Endothelial cell of umbilical vein (primary cell): ENCODE measurements around the gene DHCR7. TPM values are rescaled to one million over a fixed set of nuclear protein-coding genes. Genes with fewer than 3 reads are reported as not detected.

ENCODE experiments used
- Bru-seq: library from RNA; stranded (reverse); fragments of 400-500 nt; gene quantifications from one replicate; lab custom pipeline; 2021; lab: Mats Ljungman, UMichigan
- BruChase-seq, 2 experiments: library from RNA; stranded (reverse); fragments of 400-500 nt; gene quantifications; one replicate each; lab custom pipeline; 2021; lab: Mats Ljungman, UMichigan
- BruUV-seq: library from RNA; stranded (reverse); fragments of 400-500 nt; replicated peaks from 2 replicates; lab custom pipeline; 2021; lab: Mats Ljungman, UMichigan
- CTCF ChIA-PET: fragments of 300-600, 350-600 bp; sonication (Branson Sonifier 250); formaldehyde crosslinking; loops from one replicate; lab custom pipeline; 2021; ENCODE audit warnings: antibody characterized with exemption, inconsistent platforms; lab: Charles Lee
- POLR2A ChIA-PET: fragments of 300-600, 350-600 bp; sonication (Branson Sonifier 250); formaldehyde crosslinking; loops from one replicate; lab custom pipeline; 2021; ENCODE audit warnings: antibody characterized with exemption, inconsistent platforms; lab: Charles Lee
- DNase-seq: peaks from one replicate; pipeline ENCODE4 v3.0.0-alpha.2; 2011; ENCODE audit warnings: low read depth, low spot score
- FAIRE-seq: peaks from 2 replicates; lab custom pipeline; 2011; peaks lifted over from hg19 to GRCh38; lab: Jason Lieb, UNC
- H2AFZ ChIP-seq: 2 replicates; pipeline ENCODE4 v1.6.0; 2012; ENCODE audit warnings: low read depth, low read length, control low read depth, inconsistent platforms
- H3K27ac ChIP-seq: 2 replicates; pipeline ENCODE4 v1.5.1; 2011; ENCODE audit warnings: low read depth, mild to moderate bottlenecking, control low read depth, low read length, moderate library complexity; ENCODE audit not compliant: insufficient read depth
- H3K27me3 ChIP-seq, 2 experiments: 2 replicates each; pipeline versions ENCODE4 v1.6.0 to v1.6.1; 2011; ENCODE audit warnings: low read length in 2 of 2, mixed read lengths in 1 of 2; ENCODE audit not compliant: control insufficient read depth in 2 of 2, insufficient read depth in 2 of 2
- H3K36me3 ChIP-seq, 2 experiments: 2 replicates in 1 of 2; 3 replicates in 1 of 2; pipeline ENCODE4 v1.5.1; 2011; ENCODE audit warnings: low read length in 2 of 2, mild to moderate bottlenecking in 1 of 2, moderate library complexity in 1 of 2; ENCODE audit not compliant: control insufficient read depth in 2 of 2, insufficient read depth in 2 of 2; ENCODE audit errors: extremely low read depth in 1 of 2
- H3K4me1 ChIP-seq: 3 replicates; pipeline ENCODE4 v1.5.1; 2011; ENCODE audit warnings: mild to moderate bottlenecking, low read length; ENCODE audit not compliant: control insufficient read depth, insufficient read depth; ENCODE audit errors: extremely low read depth
- H3K4me2 ChIP-seq: 2 replicates; pipeline ENCODE4 v1.6.1; 2011; ENCODE audit warnings: low read length, control low read depth, mixed read lengths; ENCODE audit not compliant: insufficient read depth
- H3K4me3 ChIP-seq, 3 experiments: fragments of 200-600 bp in 1 of 3; sonication (generic), shearing (Covaris generic) in 1 of 3; replicated peaks in 1 of 3; 2 replicates each; pipeline ENCODE4 v1.5.1; 2011 to 2016; ENCODE audit warnings: control low read depth in 3 of 3, low read length in 3 of 3, mild to moderate bottlenecking in 2 of 3, inconsistent platforms in 1 of 3, low read depth in 1 of 3, moderate library complexity in 1 of 3; ENCODE audit not compliant: insufficient read depth in 1 of 3
- H3K79me2 ChIP-seq: 2 replicates; pipeline ENCODE4 v1.6.0; 2012; ENCODE audit warnings: low read length, inconsistent platforms; ENCODE audit not compliant: control insufficient read depth, insufficient read depth
- H3K9ac ChIP-seq: replicated peaks from 2 replicates; pipeline ENCODE3; 2011; ENCODE audit warnings: low read length, control low read depth; ENCODE audit not compliant: insufficient read depth; ENCODE audit errors: extremely low read depth
- H3K9me1 ChIP-seq: replicated peaks from 3 replicates; pipeline ENCODE4 v1.6.0; 2011; ENCODE audit warnings: mild to moderate bottlenecking, low read length; ENCODE audit not compliant: control insufficient read depth, insufficient read depth; ENCODE audit errors: extremely low read depth
- H3K9me3 ChIP-seq: replicated peaks from 2 replicates; pipeline ENCODE4 v1.5.1; 2012; ENCODE audit warnings: low read length, inconsistent platforms; ENCODE audit not compliant: control insufficient read depth, insufficient read depth
- H4K20me1 ChIP-seq: replicated peaks from 2 replicates; pipeline ENCODE3; 2011; ENCODE audit warnings: mild to moderate bottlenecking, low read length; ENCODE audit not compliant: control insufficient read depth, insufficient read depth; ENCODE audit errors: extremely low read depth
- EZH2 ChIP-seq: IDR thresholded peaks from 2 replicates; pipeline ENCODE4 v1.6.1; 2012; ENCODE audit warnings: borderline replicate concordance, low read depth, mild to moderate bottlenecking, moderate library complexity, low read length, inconsistent platforms; ENCODE audit not compliant: severe bottlenecking
- FOS ChIP-seq: IDR thresholded peaks from 2 replicates; pipeline ENCODE4 v1.6.1; 2011; ENCODE audit warnings: mild to moderate bottlenecking, low read length, moderate library complexity, borderline replicate concordance; ENCODE audit not compliant: insufficient read depth
- GATA2 ChIP-seq: IDR thresholded peaks from 2 replicates; pipeline ENCODE4 v1.7.0; 2011; ENCODE audit warnings: low read depth, mild to moderate bottlenecking, moderate library complexity, mixed read lengths, low read length; ENCODE audit not compliant: insufficient read length, insufficient read depth
- JUN ChIP-seq: IDR thresholded peaks from 2 replicates; pipeline ENCODE4 v1.6.1; 2011; ENCODE audit warnings: borderline replicate concordance, low read depth; ENCODE audit not compliant: insufficient read length, insufficient read depth
- MYC ChIP-seq: IDR thresholded peaks from one replicate; pipeline ENCODE4 v1.6.1; 2011; ENCODE audit warnings: mild to moderate bottlenecking, low read depth, low read length
- POLR2A ChIP-seq: IDR thresholded peaks from 2 replicates; pipeline ENCODE4 v1.6.1; 2012; ENCODE audit warnings: low read depth, mild to moderate bottlenecking, control low read depth, low read length
- POLR2AphosphoS5 ChIP-seq: IDR thresholded peaks from 2 replicates; pipeline ENCODE4 v1.6.1; 2012; ENCODE audit warnings: low read depth, mild to moderate bottlenecking, control low read depth, low read length, moderate library complexity; ENCODE audit not compliant: insufficient read depth
- dilution Hi-C: fragments of 300-500 bp; cut with MboI; formaldehyde crosslinking; loops from one replicate; pipeline ENCODE4 v1.15.0; 2019; ENCODE audit warnings: low sequenced_read_pairs; ENCODE audit not compliant: extremely low pct_ligation_motif_present
- intact Hi-C: fragments of 100-400 bp; cut with micrococcal nuclease; formaldehyde crosslinking; loops from one replicate; pipeline ENCODE4 v1.10.0; 2022
- long read RNA-seq: library from polyadenylated mRNA; stranded (forward); transcript quantifications from one replicate; pipeline ENCODE4 v2.0.0, GENCODE V29; 2021
- polyA minus RNA-seq, 3 experiments: library from RNA; depleted of rRNA, polyadenylated mRNA; stranded (reverse); fragments of >200 nt; gene quantifications; 1 replicate in 1 of 3; 2 replicates in 2 of 3; pipeline ENCODE4 v1.2.3, GENCODE V29; 2011
- polyA plus RNA-seq, 4 experiments: library from polyadenylated mRNA; depleted of rRNA in 3 of 4; stranded (reverse) in 3 of 4; unstranded in 1 of 4; fragments of >200 nt; gene quantifications; 2 replicates each; pipeline versions ENCODE4 v1.2.1 to v1.2.3, GENCODE V29; 2011 to 2012; ENCODE audit warnings: missing spikeins in 1 of 4
- total RNA-seq: library from RNA; stranded (reverse); gene quantifications from 2 replicates; pipeline ENCODE4 v1.2.3, GENCODE V29; 2021
- TF ChIP-seq, protein P1 (sequence below), 2 donors: IDR thresholded peaks; 1 replicate in 1 of 2; 2 replicates in 1 of 2; pipeline ENCODE4 v1.5.1; 2011; ENCODE audit warnings: low read length in 2 of 2, mild to moderate bottlenecking in 2 of 2, moderate library complexity in 2 of 2, control low read depth in 1 of 2, inconsistent platforms in 1 of 2, low read depth in 1 of 2; ENCODE audit not compliant: insufficient read depth in 1 of 2; ENCODE audit errors: extremely low read depth in 1 of 2
- TF ChIP-seq, protein P2 (sequence below): IDR thresholded peaks from 2 replicates; pipeline ENCODE4 v1.6.1; 2011; ENCODE audit not compliant: insufficient read depth, insufficient read length

Gene DHCR7, protein sequence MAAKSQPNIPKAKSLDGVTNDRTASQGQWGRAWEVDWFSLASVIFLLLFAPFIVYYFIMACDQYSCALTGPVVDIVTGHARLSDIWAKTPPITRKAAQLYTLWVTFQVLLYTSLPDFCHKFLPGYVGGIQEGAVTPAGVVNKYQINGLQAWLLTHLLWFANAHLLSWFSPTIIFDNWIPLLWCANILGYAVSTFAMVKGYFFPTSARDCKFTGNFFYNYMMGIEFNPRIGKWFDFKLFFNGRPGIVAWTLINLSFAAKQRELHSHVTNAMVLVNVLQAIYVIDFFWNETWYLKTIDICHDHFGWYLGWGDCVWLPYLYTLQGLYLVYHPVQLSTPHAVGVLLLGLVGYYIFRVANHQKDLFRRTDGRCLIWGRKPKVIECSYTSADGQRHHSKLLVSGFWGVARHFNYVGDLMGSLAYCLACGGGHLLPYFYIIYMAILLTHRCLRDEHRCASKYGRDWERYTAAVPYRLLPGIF
- total RNA-seq = 166 and 171 TPM in 2 replicates
- 175 and 195 TPM in 2 replicates for polyA plus RNA-seq
- polyA plus RNA-seq (2011; cell fraction: cytosol; rRNA removed) = 95.6 and 104 TPM in 2 replicates
- 59.4 and 61.8 TPM in 2 replicates for polyA plus RNA-seq (2011; cell fraction: nucleus; rRNA removed)
- 77.5 and 97.2 TPM in 2 replicates for polyA plus RNA-seq (2012)
- 168 and 190 TPM in 2 replicates for polyA minus RNA-seq
- 101 TPM for polyA minus RNA-seq (2011; cell fraction: cytosol; rRNA and poly(A)+ RNA removed)
- 23.2 and 30.1 TPM in 2 replicates for polyA minus RNA-seq (2011; cell fraction: nucleus; rRNA and poly(A)+ RNA removed)
- Bru-seq, nascent RNA = percentile 65 among the genes with signal in this experiment
- percentile 89 among the genes with signal in this experiment for BruChase-seq, experiment 1, labeled RNA remaining after a 6-hour chase
- BruChase-seq, experiment 2, labeled RNA remaining after a 2-hour chase = percentile 69 among the genes with signal in this experiment
- long read RNA-seq, transcript DHCR7-201 (9 exons, 2,666 nt) = major isoform, 410 of 527 reads
- long read RNA-seq, transcript DHCR7-202 (9 exons, 2,601 nt) = minor isoform, 9 of 527 reads
- long read RNA-seq, partial matches to known transcripts = 25 of 527 reads
- long read RNA-seq, other reads (novel, unspliced or antisense) = 83 of 527 reads

DNA sequence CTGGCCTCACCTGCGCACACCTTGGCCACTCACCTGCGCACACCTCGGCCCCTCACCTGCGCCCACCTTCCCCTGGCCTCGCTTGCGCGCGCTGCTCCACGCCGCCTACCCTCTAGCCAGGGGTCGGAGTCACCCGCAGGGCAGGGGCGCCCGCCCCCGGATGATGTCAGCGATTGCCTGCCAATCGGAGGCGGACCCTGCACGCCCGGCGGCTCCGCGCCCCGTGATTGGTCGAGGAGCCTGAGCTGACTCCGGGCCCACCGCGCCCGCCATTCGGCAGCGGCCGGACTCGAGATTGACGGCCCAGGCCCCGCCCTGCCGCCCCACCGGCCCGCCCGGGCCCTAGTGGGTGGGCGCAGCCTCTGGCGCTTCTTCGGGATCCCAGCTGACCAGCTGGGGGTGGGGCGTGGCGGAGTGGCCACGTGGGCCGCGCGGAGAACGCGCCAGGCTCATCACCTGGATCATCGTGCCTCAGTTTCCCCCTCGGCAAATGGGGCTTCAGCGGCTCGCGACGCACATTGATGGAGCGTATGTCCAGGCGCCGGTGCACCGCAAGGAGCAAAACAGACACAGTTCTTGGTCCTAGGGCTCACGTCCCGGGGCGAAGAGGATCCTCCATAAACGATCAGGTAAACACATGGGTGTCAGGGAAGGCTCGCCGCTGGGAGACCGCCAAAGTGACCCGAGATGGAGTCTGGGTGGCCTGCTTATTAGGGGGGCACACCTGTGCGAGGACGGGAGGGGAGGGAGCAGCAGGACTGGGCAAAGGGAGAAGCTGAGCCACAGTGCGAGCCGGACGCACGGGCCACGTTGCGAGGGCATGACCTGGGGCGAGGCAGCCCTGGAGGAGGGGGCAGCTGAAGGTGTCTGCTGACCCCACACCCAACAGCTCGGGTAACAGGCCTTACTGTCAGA, at the start of gene DHCR7:
DHCR7 (minus strand) TSS at position 137 of the 915 bp plus-strand sequence. CDS start 3,441 bp downstream, outside the sequence.
- Histone ChIP-seq H3K79me2 (peaks cover 34% of the 10 kb centered on the region), H3K9ac (peak within 1 kb of the TSS; percentile 55), H3K9me1 (no peaks in the 10 kb centered on the region), H4K20me1 (no peaks in the 10 kb centered on the region), H3K4me3 (peak within 1 kb of the TSS; percentile 29 to 98 (median 61)), H3K4me2 (peak within 1 kb of the TSS; percentile 88), H2AFZ (peak within 1 kb of the TSS; percentile 67), H3K27ac (peak within 1 kb of the TSS; percentile 21), H3K9me3 (no peaks in the 10 kb centered on the region), H3K4me1 (peaks cover 31% of the 10 kb centered on the region), H3K27me3 (no peaks in the 10 kb centered on the region), H3K36me3 (peaks cover 6 to 13% of the 10 kb centered on the region in 2 experiments)
- BruUV-seq = no TSS peak
- no peak for TF ChIP-seq FOS
- peak; percentile 91 for TF ChIP-seq MYC
- TF ChIP-seq EZH2 = no peak
- TF ChIP-seq, protein P1, sequence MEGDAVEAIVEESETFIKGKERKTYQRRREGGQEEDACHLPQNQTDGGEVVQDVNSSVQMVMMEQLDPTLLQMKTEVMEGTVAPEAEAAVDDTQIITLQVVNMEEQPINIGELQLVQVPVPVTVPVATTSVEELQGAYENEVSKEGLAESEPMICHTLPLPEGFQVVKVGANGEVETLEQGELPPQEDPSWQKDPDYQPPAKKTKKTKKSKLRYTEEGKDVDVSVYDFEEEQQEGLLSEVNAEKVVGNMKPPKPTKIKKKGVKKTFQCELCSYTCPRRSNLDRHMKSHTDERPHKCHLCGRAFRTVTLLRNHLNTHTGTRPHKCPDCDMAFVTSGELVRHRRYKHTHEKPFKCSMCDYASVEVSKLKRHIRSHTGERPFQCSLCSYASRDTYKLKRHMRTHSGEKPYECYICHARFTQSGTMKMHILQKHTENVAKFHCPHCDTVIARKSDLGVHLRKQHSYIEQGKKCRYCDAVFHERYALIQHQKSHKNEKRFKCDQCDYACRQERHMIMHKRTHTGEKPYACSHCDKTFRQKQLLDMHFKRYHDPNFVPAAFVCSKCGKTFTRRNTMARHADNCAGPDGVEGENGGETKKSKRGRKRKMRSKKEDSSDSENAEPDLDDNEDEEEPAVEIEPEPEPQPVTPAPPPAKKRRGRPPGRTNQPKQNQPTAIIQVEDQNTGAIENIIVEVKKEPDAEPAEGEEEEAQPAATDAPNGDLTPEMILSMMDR (IDR thresholded peaks at IDR 0.05; ENCODE audit: extremely low read depth in 1 of 2, insufficient read depth in 1 of 2, low read depth in 1 of 2, low read length in 2 of 2) = no peak
- peak; percentile 40 for TF ChIP-seq POLR2AphosphoS5
- no peak for TF ChIP-seq GATA2
- TF ChIP-seq, protein P2, sequence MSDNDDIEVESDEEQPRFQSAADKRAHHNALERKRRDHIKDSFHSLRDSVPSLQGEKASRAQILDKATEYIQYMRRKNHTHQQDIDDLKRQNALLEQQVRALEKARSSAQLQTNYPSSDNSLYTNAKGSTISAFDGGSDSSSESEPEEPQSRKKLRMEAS = peak; percentile 84
- TF ChIP-seq POLR2A = peak; percentile 65
- no peak for TF ChIP-seq JUN
- FAIRE-seq (peak; percentile 98), DNase-seq (peak; percentile 97)
- dilution Hi-C loops (no loop called here), intact Hi-C loops (loop anchor here (5.0 kb wide), 1 partner anchor 114 kb away; no protein-coding TSS in a partner anchor)
- POLR2A ChIA-PET = no interaction called here
- CTCF ChIA-PET = interaction anchor here (1.2 to 4.2 kb wide), 4 partner anchors 22 to 132 kb away, joined by 3 to 29 read pairs (median 6); no protein-coding TSS in a partner anchor
